Kidney epithelial cell (primary cell): ENCODE data around the gene PARP14. TPM values are rescaled to one million over a fixed set of nuclear protein-coding genes. Genes with fewer than 3 reads are reported as not detected.

Experiments used
- DNase-seq: peaks from one replicate; pipeline ENCODE4 v3.0.0-alpha.2; 2010; ENCODE audit warnings: low read depth
- H3K27me3 ChIP-seq: 2 replicates; pipeline ENCODE4 v1.6.0; 2011; ENCODE audit warnings: low read length; ENCODE audit not compliant: control insufficient read depth, insufficient read depth
- H3K36me3 ChIP-seq: 2 replicates; pipeline ENCODE4 v1.5.1; 2011; ENCODE audit warnings: low read length; ENCODE audit not compliant: control insufficient read depth, insufficient read depth
- H3K4me3 ChIP-seq: 2 replicates; pipeline ENCODE4 v1.5.1; 2011; ENCODE audit warnings: low read depth, mild to moderate bottlenecking, control low read depth, low read length
- CTCF ChIP-seq: IDR thresholded peaks from 2 replicates; pipeline ENCODE4 v1.5.1; 2011; ENCODE audit warnings: mild to moderate bottlenecking, moderate library complexity, low read length, control low read depth, inconsistent platforms; ENCODE audit not compliant: insufficient read depth, poor library complexity, severe bottlenecking
- total RNA-seq: library from RNA; depleted of rRNA; stranded (reverse); fragments of >200 nt; gene quantifications from 2 replicates; pipeline ENCODE4 v1.2.3, GENCODE V29; 2015

The PARP14 gene
- total RNA-seq, 1 donor from 2014 or later = 46.9 TPM

- DNase-seq = peak; percentile 5
- Histone ChIP-seq H3K4me3 (no peak overlapping the region), H3K36me3 (peaks cover 1% of the 10 kb centered on the region), H3K27me3 (no peaks in the 10 kb centered on the region)
- peak; percentile 68 for TF ChIP-seq CTCF
Measured at GRCh38 chr3:122754929-122755328, 74.3 kb downstream of the PARP14 start.

GRCh38 chr3:122755491-122755890, 74.9 kb downstream of the PARP14 start:
- H3K36me3 ChIP-seq = peaks cover 1% of the 10 kb centered on the region
- H3K4me3 ChIP-seq = no peak overlapping the region
- H3K27me3 ChIP-seq = no peaks in the 10 kb centered on the region
- DNase-seq = no peak
- TF ChIP-seq CTCF = no peak

- no peak for DNase-seq
- H3K4me3 ChIP-seq = no peak overlapping the region
- no peaks in the 10 kb centered on the region for H3K27me3 ChIP-seq
- no peak for TF ChIP-seq CTCF
- H3K36me3 ChIP-seq = peaks cover 1% of the 10 kb centered on the region
Measured at GRCh38 chr3:122758877-122759560, 78.4 kb downstream of the PARP14 start.

GRCh38 chr3:122760453-122761271, 80.0 kb downstream of the PARP14 start:
- DNase-seq = no peak
- Histone ChIP-seq H3K4me3 (no peak overlapping the region), H3K27me3 (no peaks in the 10 kb centered on the region), H3K36me3 (peaks cover 1% of the 10 kb centered on the region)
- no peak for TF ChIP-seq CTCF

GRCh38 chr3:122766430-122766829, 85.8 kb downstream of the PARP14 start:
- Histone ChIP-seq H3K27me3 (no peaks in the 10 kb centered on the region), H3K4me3 (no peak overlapping the region), H3K36me3 (no peaks in the 10 kb centered on the region)
- no peak for TF ChIP-seq CTCF
- no peak for DNase-seq
